GM12801 (cell line): Measurements from ENCODE around the gene SUMO3.

Experiments
- TF ChIP-seq, protein P1 (sequence below): IDR thresholded peaks from one replicate; pipeline ENCODE4 v1.5.1; 2011; ENCODE audit warnings: control low read depth; ENCODE audit not compliant: insufficient read length; ENCODE audit errors: extremely low read depth

The SUMO3 gene

DNA sequence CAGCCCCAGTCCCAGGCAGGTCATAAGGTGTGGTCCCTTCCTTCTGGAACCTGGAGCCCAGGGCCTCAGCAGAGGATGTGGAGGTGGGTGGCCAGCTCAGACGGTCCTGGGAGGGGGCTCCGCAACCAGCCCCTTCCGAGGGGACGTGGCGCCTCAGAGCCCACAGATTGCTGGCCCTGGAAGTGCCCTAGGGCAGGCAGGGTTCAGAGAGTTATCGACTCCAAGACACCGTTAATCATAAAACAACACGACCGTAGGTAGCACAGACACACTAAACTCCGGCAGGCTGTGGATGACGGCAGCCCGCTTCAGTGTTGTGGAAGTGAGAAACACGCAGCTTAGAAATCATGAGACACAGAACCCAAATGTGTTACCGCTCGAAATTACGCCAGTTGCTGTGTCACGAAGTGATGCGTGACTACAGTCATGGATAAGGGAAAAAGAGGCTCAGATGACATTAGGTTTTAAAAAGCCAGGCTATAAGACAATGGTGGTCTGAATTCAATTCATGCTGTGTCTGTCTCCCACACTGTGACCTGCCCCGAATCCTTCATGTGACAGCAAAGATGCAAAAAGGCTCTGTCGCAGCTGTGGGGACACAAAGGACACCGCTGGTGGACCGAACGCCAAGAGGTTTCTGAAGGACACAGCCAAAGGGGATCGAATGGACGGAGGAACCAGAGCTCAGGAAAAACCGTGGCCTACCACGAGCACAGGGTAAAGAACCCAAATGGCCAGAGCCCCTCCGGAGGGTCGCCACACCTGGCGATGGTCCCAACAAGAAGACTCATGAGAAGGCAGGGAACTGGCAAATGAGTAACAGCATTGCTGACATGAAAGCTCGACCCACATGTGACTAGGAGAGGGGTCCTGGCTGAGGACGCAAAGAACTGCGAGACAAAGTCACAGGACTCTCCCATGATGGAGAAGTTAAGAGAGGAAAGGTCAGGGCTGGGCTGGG is 1.7 kb upstream of the SUMO3 start:
- TF ChIP-seq, protein P1, sequence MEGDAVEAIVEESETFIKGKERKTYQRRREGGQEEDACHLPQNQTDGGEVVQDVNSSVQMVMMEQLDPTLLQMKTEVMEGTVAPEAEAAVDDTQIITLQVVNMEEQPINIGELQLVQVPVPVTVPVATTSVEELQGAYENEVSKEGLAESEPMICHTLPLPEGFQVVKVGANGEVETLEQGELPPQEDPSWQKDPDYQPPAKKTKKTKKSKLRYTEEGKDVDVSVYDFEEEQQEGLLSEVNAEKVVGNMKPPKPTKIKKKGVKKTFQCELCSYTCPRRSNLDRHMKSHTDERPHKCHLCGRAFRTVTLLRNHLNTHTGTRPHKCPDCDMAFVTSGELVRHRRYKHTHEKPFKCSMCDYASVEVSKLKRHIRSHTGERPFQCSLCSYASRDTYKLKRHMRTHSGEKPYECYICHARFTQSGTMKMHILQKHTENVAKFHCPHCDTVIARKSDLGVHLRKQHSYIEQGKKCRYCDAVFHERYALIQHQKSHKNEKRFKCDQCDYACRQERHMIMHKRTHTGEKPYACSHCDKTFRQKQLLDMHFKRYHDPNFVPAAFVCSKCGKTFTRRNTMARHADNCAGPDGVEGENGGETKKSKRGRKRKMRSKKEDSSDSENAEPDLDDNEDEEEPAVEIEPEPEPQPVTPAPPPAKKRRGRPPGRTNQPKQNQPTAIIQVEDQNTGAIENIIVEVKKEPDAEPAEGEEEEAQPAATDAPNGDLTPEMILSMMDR = no peak

DNA sequence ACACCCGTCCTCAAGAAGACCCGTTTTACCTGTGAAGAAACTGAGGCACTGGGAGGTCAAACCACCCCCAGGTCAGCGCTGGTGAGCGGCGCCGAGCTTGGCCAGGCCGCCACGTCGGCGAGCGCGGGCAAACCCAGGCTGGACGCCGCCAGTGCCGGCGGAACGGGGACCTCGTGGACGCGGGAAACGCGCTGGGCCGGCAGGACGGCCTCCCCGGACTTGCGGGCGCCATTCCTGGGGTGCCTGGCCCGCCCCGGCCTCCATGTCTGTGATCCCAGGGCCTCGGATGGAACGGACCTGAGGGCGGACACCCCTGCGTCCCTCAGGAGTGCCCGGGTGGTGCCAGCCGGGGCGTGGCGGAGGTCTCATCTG is 764 bp upstream of the SUMO3 start:
- TF ChIP-seq, protein P1 = no peak

DNA sequence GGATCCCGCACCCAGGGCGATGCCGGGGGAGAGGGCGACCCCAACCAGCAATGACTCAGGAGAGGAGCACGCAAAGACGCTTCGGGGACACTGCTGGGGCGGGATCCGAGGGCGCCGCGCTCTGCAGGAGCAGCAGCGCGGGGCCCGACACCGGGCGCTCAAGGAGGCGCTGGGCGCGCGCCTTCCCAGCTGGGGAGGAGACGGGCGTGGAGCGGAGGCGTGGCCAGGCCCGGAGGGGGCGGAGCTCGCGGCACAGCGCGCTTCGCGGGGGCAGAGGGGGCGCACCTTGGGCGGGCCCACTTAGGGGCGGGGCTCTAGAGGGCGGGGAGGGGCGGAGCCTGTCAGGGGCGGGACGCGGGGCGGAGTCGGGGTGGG is 369 bp downstream of the SUMO3 start:
- TF ChIP-seq, protein P1 = no peak

DNA sequence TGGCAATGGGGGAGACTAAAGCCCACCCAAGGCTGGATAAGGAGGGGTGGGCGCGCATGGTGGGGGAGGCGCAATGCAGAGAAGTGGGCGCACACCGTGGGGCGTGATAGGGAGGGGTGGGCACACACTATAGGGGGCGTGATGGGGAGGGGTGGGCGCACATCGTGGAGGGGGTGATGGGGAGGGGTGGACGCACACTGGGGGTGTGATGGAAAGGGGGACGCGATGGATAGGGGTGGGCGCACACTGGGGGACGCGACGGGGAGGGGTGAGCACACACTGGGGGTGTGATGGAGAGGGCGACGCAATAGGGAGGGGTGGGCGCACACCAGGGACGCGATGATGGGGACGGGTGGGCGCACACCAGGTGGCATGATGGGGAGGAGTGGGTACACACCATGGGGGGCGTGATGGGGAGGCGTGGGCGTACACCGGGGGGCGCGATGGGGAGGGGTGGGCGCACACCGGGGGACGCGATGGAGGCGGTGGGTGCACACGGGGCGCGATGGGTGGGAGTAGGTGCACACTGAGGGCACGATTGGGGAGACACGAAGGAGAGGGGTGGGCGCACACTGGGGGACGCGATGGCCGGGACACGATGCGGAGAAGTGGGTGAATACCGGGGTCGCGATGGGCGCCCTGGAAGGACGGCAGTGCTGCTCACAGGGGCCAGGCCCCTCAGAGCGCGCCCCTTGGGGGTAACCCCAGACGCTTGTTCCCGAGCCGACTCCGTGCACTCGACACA is 929 bp downstream of the SUMO3 start:
- TF ChIP-seq, protein P1 = no peak

DNA sequence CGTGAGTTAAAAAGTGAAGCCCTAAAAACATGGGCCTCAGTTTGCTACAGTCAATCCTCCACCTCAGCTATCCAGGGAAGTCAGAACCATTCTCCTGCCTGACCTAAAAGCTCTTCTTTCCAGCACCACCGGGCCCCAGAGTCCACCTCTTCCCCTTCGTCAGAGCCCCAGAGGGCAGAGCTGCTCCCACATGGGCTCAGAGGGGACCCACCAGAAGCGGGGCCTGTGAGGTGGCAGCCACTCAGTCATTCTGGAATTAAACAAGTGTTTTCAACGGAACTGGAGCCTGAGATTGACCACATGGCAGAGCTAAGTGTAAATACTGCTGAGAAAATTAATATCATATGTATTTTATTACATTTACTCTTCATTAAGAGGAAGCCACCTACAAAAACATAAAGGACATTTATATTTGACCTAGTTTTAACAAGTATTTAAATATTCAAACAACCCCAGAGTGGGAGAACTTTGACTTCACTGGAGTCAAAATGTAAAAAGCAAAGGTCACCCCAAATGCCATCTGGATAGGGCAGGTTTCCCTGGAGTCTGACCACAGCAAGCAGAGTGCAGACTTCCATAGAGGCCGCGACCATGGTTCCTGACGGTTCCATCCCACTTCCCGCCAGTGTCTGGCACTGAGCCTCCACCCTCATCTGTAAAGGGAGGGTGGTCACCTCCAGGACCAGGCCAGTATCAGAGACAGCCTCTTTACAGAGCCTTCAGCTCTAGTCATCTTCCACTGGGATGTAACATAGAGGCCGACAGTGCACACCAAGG is 1.8 kb downstream of the SUMO3 start:
- TF ChIP-seq, protein P1 = no peak

DNA sequence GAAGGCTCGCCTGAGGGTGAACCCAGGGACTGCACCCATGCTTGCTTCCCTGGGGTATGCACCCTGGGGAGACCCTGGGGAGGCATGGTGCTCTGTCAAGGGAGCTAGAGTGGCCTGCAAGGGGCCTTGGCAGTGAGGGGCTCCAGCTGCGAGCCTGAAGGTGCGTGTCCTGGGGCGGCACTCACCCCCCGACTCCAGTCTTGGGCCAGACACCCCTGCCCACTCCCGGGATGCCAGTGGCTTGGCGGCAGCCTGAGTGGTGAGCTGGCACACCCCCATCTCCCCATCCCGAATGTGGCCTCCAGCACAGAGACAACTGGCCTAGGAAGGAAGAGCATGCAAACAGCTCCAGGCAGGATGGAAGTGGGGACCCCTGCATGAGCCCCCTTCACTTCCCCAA is 2.6 kb downstream of the SUMO3 start:
- TF ChIP-seq, protein P1 = no peak

DNA sequence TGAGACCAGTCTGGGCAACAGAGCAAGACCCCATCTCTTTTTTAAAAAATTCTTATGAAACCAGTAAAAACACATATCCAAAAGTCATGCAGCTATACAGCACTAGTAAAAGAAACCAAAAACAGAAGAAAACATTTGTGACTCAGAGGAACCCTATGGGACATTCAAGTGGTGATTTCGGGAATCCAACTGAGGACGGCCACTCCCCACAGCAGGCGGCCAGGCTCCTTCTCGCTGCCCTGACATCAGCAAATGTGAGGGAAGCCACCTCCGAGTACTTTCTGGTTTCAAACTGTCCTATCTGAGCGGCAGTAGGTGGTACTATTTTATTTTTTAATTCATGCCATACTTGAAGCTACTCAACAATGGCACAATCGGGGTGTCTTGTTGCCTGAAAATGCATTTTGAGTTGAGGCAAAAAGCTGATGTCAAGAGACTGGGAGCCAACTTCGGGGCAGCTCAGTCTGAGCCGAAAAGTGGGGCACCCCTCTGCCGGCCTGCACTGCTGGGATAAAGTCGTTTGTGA is 3.3 kb downstream of the SUMO3 start:
- TF ChIP-seq, protein P1 = no peak
